MG63 (cell line): ENCODE results near the gene NGFR. TPM values are rescaled to one million over a fixed set of nuclear protein-coding genes. Genes with fewer than 3 reads are reported as not detected.

Experiments used
- DNase-seq: peaks from one replicate; pipeline ENCODE4 v3.0.0-alpha.2; 2020
- H3K27me3 ChIP-seq: fragments of 250-450 bp; sonication (Bioruptor Pico); 2 replicates; pipeline ENCODE4 v1.5.1; 2020; ENCODE audit warnings: mild to moderate bottlenecking, moderate library complexity
- H3K36me3 ChIP-seq: fragments of 250-450 bp; sonication (Bioruptor Pico); 2 replicates; pipeline ENCODE4 v1.5.1; 2020; ENCODE audit warnings: mild to moderate bottlenecking, moderate library complexity
- H3K4me3 ChIP-seq: fragments of 250-450 bp; sonication (Bioruptor Pico); 2 replicates; pipeline ENCODE4 v1.5.1; 2020; ENCODE audit warnings: mild to moderate bottlenecking, moderate library complexity
- H3K9me3 ChIP-seq: fragments of 250-450 bp; sonication (Bioruptor Pico); 2 replicates; pipeline ENCODE4 v1.5.1; 2020; ENCODE audit warnings: mild to moderate bottlenecking, moderate library complexity
- total RNA-seq: library from RNA; depleted of rRNA; stranded (reverse); fragments of >200 nt; shearing (Covaris generic); gene quantifications from 2 replicates; pipeline ENCODE4 v1.2.3, GENCODE V29; 2014; ENCODE audit warnings: low replicate concordance; rRNA removed

The NGFR gene, protein sequence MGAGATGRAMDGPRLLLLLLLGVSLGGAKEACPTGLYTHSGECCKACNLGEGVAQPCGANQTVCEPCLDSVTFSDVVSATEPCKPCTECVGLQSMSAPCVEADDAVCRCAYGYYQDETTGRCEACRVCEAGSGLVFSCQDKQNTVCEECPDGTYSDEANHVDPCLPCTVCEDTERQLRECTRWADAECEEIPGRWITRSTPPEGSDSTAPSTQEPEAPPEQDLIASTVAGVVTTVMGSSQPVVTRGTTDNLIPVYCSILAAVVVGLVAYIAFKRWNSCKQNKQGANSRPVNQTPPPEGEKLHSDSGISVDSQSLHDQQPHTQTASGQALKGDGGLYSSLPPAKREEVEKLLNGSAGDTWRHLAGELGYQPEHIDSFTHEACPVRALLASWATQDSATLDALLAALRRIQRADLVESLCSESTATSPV
- 3.4 and 3.6 TPM in 2 replicates for total RNA-seq

DNA sequence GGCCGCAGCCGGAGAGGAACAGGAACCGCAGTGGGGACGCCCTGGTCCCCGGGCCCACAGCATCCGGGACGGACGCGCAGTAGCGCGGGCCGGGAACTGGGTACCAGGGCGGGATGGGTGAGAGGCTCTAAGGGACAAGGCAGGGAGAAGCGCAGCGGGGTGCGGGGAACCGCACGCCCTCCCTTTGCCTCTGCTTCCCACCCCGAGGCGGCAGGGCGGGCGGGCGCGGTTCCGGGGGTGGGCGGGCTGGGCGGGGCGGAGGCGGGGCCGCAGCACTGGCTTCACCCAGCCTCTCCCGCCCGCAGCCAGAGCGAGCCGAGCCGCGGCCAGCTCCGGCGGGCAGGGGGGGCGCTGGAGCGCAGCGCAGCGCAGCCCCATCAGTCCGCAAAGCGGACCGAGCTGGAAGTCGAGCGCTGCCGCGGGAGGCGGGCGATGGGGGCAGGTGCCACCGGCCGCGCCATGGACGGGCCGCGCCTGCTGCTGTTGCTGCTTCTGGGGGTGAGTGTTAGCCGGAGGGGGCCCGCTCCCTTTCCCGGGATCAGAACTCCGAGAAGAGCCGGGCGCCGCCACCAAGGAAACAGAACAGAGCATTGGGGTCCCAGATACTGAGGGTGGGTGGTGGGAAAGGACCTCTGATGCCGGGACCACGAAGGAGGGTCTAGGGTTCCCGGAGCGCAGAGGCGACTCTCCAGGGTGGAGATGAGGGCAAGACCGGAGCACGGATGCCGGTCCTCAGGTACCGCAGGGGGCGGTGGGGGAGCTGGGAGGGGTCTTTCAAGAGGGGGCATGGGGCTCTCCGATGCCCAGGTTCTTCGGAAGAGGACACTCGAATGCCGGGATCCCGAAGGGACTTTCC is at the start of gene NGFR:
TSS of gene NGFR (plus strand) at position 308 of the 856 bp plus-strand sequence. CDS start at position 433, 125 bp downstream.
- no peaks in the 10 kb centered on the region for H3K36me3 ChIP-seq
- peaks cover 42% of the 10 kb centered on the region for H3K27me3 ChIP-seq
- peak within 1 kb of the TSS; percentile 34 for H3K4me3 ChIP-seq
- DNase-seq, result peak; percentile 65
- no peaks in the 10 kb centered on the region for H3K9me3 ChIP-seq

DNA sequence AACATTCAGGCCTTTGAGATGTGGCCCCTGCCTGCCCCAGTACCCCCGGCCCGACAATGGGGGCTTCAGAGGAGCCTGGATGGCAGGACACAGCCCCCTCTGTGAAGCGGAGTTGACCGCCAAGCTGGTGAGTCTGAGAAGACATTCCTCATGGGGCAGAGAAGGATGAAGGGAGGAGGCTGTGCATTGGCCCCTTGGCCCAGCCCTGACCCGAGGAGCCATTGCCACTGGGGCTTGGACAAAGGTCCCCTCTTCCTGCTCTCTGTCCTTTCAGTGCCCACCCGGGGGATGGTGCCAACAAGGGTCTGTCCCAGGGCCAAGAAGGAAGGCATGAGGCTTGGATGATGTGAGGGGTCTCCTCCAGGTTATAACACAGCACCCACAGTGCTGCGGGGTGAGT is 49.5 kb upstream of the NGFR start:
- no peak overlapping the region for H3K4me3 ChIP-seq
- H3K27me3 ChIP-seq, result no peaks in the 10 kb centered on the region
- no peaks in the 10 kb centered on the region for H3K9me3 ChIP-seq
- no peaks in the 10 kb centered on the region for H3K36me3 ChIP-seq
- no peak for DNase-seq

DNA sequence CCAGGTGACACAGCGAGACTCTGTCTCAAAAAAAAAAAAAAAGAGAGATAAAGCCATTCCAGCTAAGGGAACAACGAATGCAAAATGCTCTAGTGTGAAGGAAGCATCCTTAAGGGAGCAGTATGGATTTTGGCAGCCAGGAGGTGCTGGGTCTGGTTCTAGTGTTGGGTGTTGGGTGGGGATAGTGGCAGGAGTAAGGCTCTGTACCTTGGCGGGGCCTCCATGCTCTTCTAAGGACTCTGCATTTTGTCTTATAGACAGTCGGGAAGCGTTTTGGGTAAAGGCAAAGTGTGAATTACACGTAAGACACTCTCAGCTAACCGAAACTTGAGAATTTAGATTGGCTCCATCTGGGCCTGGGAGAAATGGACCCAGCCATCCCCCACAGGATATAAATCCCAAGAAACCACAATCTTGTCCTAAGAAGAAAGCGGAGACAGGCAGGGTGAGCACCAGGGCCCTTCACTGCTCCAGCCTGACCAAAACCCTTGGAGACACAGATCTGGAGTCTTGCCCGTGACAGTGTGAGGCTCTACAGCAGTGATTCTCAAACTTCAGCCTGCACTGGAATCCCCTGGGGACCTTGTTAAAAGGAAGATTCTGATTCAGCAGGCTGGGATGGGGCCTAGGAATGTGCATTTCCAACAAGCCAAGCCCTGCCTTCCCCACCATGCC is 47.3 kb upstream of the NGFR start:
- no peak for DNase-seq

DNA sequence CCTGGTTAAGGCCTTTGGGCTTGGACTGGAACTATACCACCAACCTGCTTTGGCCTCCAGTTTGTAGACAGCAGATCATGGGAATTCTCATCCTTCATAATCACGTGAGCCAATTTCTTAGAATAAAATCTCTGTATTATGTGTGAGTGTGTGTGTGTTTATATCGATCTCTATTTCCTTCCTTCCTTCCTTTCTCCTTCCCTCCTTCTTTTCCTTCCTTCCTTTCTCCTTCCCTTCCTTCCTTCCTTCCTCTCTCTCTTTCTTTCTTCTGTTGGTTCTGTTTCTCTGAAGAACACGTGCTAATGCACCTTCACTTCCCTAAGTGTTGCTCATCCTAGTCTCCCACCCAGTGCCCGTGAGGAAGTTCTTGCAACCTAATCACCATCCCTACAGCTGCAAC is 44.9 kb upstream of the NGFR start:
- no peaks in the 10 kb centered on the region for H3K27me3 ChIP-seq
- DNase-seq, result no peak
- H3K4me3 ChIP-seq, result no peak overlapping the region
- H3K36me3 ChIP-seq, result no peaks in the 10 kb centered on the region
- H3K9me3 ChIP-seq, result no peaks in the 10 kb centered on the region

More for the DNA sequence above, 47.3 kb upstream of the NGFR start:
- Histone ChIP-seq H3K4me3 (no peak overlapping the region), H3K36me3 (no peaks in the 10 kb centered on the region), H3K27me3 (no peaks in the 10 kb centered on the region), H3K9me3 (no peaks in the 10 kb centered on the region)

DNA sequence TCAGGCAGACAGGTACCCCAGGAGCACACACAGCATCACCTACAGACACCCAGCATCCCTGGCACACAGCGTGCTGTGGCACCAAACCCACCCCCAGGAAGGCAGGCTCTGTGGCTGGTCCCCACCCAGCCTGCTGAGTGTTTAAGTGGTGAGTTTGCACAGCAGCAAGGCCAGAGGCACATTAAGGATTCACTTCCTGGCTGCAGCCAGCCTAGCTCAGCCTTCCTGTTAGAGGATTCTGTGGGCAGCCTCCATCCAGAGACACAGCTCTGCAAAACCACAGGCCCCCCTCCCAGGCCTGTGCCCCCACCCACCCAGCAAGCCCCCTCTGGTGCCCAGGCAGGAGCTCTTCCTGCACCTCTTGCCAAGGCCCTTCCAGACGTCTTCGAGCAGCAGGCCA is 44.4 kb upstream of the NGFR start:
- Histone ChIP-seq H3K9me3 (no peaks in the 10 kb centered on the region), H3K36me3 (no peaks in the 10 kb centered on the region), H3K27me3 (no peaks in the 10 kb centered on the region), H3K4me3 (no peak overlapping the region)
- no peak for DNase-seq

DNA sequence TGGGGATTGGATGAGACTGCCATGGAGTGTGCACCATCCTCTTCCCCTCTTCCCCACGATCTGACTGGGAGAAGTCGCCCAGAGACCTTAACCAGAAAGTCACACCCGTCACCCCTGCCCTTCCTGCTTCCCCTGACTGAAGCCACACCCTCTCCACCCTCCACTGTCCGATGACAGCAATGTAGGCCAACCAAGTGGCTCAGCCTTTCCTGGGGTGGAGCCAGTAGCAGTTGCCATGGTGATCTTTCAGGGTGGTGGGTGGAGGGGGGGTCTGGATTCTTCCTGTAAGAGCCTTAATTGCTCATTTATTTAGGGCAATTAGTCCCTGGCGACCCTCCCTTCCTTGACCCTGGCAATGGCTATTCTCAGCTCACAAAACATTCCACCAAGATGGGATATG is 42.9 kb upstream of the NGFR start:
- DNase-seq, result no peak
- H3K27me3 ChIP-seq, result no peaks in the 10 kb centered on the region
- no peak overlapping the region for H3K4me3 ChIP-seq
- no peaks in the 10 kb centered on the region for H3K36me3 ChIP-seq
- no peaks in the 10 kb centered on the region for H3K9me3 ChIP-seq

DNA sequence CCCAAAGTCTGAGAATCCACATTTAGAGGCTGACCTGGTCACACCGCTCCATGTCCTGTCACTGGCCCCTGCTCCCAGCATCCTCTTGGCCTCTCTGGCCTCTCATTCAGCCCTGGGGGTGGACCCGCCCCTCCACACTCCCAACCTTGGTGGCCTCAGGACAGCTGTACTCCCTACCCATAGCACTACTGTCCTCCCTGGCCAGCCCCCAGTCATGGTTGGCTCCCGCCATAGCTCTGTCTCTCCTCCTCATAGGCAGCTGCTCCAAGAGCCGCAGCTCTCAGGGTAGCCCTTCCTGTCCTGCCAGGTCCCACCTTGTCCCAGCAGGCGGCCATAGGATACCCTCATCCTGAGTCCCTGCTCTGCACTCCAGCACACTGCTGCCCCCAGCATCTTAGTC is 42.4 kb upstream of the NGFR start:
- no peaks in the 10 kb centered on the region for H3K36me3 ChIP-seq
- no peak overlapping the region for H3K4me3 ChIP-seq

DNA sequence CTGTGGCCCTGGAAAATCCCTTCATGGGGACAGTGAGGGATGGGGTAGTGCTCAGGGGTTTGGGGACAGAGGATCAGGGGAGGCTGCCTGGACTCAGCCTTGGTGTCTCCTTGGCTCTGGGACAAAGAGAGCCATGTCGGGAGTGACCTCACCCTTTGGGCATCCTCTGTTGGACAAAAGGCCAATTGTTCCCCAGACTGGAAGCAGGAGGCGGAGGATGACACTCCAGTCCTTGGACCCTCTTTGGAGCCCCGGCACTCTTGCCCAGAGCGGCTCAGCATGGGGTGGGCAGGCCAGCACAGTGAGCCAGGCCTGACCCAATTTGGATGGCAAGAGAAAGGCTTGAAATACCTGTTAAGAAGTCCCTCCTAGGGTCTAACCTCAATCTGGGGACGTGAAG is 41.0 kb upstream of the NGFR start:
- peak; percentile 41 for DNase-seq
- H3K36me3 ChIP-seq, result no peaks in the 10 kb centered on the region
- no peak overlapping the region for H3K4me3 ChIP-seq
- no peaks in the 10 kb centered on the region for H3K9me3 ChIP-seq
- no peaks in the 10 kb centered on the region for H3K27me3 ChIP-seq

More for the DNA sequence above, 42.4 kb upstream of the NGFR start:
- no peak for DNase-seq
- Histone ChIP-seq H3K27me3 (no peaks in the 10 kb centered on the region), H3K9me3 (no peaks in the 10 kb centered on the region)

DNA sequence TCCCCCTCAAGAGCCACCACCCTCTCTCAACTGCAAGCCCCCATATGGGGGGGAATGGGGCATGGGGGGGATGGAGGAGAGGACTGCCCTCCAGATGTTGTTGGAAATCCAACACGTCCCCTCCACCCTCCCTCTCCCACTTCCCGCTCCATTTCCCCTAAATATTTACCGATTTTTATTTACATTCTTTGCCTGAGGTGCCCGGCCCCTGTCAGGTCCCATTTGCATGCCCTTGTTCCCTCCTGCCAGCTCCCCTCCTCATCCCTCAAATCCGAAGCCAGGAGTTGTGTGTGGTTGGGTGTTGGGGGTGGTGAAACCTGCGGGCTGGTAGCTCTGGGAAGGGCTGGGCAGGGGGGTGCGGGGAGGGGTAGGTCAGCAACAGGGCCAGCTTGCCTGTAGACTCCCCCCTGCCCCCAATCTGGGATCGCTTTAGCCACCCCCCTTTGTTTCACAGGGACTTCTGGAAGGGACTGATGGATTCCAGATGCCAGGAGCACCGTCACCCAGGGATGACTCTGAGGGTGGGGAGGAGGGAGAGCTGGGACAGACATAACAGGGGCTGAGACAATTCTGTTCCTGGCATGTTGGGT is 39.7 kb upstream of the NGFR start:
- H3K36me3 ChIP-seq, result no peaks in the 10 kb centered on the region
- DNase-seq, result no peak
- no peaks in the 10 kb centered on the region for H3K27me3 ChIP-seq
- H3K4me3 ChIP-seq, result no peak overlapping the region
- no peaks in the 10 kb centered on the region for H3K9me3 ChIP-seq

DNA sequence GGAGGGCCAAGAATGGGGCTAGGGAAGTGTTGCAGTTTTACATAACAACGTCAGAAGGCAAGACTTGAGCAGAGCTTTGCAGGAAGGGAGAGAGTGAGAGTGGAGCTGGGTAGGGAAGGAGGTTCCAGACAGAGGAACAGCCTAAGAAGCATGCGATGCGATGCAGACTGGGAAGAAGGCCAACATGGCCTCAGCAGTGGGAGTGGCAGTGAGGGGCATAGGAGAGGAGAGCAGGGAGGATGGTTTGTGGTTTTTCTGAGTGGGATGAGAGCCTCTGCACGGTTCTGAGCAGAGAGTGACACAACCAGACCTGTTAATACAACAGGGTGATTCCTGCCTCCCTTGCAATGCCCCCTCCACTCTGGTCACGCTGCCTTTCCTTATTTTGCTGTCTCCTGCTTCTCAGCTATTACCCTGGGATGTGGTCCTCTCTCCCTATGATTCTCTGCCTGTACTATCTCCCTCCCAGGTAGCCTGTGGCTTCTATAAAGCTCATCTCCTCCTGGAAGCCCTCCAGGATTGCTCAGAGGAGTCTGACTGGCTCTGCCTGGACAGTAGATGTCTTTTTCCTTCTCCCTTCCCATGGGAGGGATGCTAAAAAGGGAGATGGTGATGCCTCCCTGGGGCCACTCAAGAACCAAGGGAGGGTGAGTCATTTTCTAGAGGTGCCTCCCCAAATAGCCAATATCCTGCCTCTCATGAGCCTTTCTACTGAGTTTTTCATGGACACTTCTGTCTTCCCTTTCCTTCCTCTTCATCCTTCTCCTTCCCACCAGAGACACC is 38.7 kb upstream of the NGFR start:
- Histone ChIP-seq H3K36me3 (no peaks in the 10 kb centered on the region), H3K4me3 (no peak overlapping the region), H3K9me3 (no peaks in the 10 kb centered on the region), H3K27me3 (peaks cover 4% of the 10 kb centered on the region; the same call in 1 of the 2 replicates)
- peak; percentile 75 for DNase-seq

DNA sequence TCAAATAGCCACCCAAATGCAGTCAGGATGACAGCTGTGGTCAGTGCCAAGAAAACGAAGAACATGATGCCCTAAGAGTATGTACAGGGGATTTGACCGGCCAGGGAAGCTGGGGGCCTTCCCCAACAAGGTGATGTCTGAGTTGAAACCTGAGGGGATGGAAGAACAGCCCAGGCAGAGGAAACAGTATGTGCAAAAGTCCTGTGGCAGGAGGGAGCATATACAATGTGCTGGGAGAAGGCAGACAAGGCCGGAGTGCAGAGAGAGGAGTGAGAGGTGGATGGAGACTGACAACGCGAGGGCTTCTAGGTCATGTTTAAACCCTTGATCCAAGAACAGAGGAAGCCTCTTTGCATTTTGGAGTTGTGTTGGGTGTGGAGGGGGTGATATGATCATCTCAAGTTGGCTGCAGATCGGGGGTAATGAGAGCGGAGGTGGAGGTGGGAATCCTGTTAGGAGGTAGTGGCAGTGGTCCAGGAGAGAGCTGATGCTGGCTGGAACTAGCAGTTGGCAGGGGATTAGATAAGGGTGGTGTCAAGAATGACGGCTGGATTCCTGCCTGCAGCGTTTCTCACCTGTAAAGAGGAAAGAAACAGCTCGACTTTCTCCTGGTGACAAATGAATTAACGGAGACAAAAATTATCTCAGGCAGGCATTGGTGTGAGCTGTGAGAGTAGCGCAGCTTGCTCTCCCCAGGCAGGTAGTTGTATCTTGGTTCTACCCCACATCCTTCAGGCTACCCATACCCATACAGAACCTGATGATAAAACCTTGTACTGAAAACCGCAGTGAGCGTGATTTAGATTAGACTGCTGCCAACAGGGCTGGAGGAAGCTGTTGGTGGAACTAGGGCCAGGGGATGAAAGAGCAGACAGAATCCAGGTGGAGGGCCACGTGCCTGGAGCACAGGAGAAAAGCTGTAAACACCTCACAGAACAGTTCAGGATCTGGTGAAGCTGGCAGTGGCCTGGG is 37.2 kb upstream of the NGFR start:
- Histone ChIP-seq H3K36me3 (no peaks in the 10 kb centered on the region), H3K27me3 (peaks cover 10% of the 10 kb centered on the region; the same call in 1 of the 2 replicates), H3K4me3 (no peak overlapping the region), H3K9me3 (no peaks in the 10 kb centered on the region)
- DNase-seq, result no peak

DNA sequence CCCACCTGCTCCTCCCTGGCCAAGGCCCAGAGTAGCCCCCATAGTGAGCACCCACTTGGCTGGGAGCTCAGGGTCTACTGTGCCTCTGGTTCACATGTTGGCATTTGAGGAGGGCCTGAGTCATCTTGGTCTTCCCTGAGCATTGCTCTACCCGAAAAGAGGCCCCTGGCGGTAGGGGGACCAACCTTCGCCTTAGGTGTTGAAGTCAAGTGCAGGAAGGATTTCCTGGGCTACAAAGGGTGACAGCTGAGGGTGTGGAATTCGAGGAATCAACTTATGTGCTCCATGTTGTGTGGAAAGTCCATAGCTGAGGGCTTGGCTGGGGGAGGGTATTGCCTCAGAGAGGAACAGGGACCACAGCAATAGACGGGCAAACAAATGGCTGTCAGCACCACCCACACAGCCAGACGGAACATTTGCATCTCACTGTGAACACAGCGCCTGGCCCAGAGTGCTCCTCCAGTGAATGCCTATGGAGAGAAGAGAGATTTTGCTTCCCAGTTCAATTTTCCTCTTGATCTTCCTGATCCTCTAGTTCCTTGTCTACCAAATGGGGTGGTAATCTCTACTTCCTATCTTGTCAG is 35.6 kb upstream of the NGFR start:
- H3K36me3 ChIP-seq, result no peaks in the 10 kb centered on the region
- peaks cover 2% of the 10 kb centered on the region; the same call in 1 of the 2 replicates for H3K9me3 ChIP-seq
- DNase-seq, result no peak
- H3K27me3 ChIP-seq, result peaks cover 10% of the 10 kb centered on the region; the same call in 1 of the 2 replicates
- no peak overlapping the region for H3K4me3 ChIP-seq

DNA sequence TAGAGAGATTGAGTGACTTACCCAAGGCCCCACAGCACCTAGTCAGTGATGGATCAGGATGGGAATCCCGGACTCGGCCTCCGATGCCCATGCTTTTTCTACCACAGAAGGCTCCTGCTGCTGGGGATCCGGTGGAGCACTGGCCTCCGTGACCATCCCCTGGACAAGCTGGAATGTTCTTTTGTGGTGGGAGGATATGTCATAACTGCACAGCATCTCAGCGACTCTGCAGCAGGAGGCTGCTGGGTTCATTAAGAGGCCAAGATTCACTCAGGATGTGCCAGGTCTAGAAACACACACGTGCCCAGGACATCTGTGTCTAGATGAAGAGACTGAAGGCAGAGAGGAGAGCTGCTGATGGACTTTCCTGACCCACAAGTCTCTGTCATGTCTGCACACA is 34.7 kb upstream of the NGFR start:
- Histone ChIP-seq H3K36me3 (no peaks in the 10 kb centered on the region), H3K27me3 (peaks cover 10% of the 10 kb centered on the region; the same call in 1 of the 2 replicates), H3K4me3 (no peak overlapping the region), H3K9me3 (peaks cover 2% of the 10 kb centered on the region; the same call in 1 of the 2 replicates)
- DNase-seq, result no peak

DNA sequence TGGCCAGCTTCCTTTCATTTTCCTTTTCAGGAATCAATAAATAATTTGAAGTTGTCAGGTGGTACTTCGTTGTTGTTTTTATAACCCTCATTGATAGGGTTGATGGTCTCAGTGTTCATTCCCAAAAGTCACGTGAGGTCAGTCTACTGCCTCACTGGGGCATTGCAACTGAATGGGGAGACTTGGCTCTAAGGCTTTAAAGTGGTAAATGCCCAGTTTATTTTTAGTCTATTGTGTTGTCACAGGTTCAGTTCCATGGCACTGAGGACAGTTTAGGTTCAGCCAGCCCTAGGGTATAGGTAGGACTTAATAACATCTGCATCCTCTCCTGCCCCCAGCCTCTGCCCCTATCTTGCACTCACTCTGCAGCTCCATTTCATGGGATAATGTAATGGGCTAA is 33.5 kb upstream of the NGFR start:
- no peak for DNase-seq
- Histone ChIP-seq H3K27me3 (peaks cover 10% of the 10 kb centered on the region; the same call in 1 of the 2 replicates), H3K9me3 (peaks cover 2% of the 10 kb centered on the region; the same call in 1 of the 2 replicates), H3K4me3 (no peak overlapping the region), H3K36me3 (no peaks in the 10 kb centered on the region)
